Myocyte (in vitro differentiated cells): ENCODE measurements around the gene ZNF239. TPM values are rescaled to one million over a fixed set of nuclear protein-coding genes. Genes with fewer than 3 reads are reported as not detected.
"Not testable (repeated sequence)": the region's sequence is repeated elsewhere in the genome, so short reads cannot be mapped to it uniquely, and the experiment has no call there.

Source experiments
- DNase-seq: peaks from one replicate; pipeline ENCODE4 v3.0.0-alpha.2; 2012; ENCODE audit warnings: low read depth
- total RNA-seq: library from RNA; depleted of rRNA; stranded (reverse); fragments of >200 nt; gene quantifications from 2 replicates; pipeline ENCODE4 v1.2.3, GENCODE V29; 2014

ZNF239 gene
- total RNA-seq, 1 donor from 2014 or later, result 3.6 TPM

GRCh38 chr10:43584051-43584450 is 9.6 kb upstream of the ZNF239 start:
- DNase-seq, result no peak

DNA sequence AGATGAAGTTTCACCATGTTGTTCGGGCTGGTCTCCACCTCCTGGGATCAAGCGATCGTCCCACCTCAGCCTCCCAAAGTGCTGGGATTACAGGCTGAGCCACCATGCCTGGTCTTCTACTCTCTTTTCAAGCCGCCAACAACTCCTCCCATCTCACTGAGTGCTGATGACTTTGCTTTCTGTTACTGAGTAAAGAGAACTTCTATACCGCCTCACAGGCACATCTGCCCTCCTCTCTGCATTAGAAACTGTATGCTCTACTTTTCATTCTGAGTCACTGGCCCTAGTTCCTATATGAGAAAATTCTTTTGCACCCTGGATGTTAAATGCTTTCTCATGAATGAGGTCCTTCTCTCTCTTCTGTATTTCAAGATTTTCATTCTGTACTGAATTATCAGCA is 2.2 kb upstream of the ZNF239 start:
- DNase-seq, result no peak

DNA sequence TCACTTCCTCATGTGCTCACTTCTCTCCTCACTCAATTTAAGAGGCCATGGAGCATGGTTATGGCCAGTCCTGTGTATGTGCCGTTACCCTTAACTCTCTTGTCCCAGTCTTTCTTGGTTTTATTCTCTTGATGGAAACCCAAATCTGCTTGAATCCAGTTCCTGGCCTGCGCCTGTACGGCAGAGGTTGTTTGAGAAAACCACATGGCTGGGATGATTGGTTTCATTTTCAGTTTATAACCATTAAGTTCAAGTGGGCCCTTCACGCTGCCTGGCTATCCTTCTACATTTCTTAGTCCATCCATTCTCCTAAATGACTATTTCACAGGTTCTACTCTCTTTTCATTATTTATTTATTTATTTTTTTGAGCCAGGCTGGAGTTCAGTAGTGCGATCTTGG is 1.6 kb upstream of the ZNF239 start:
- no peak for DNase-seq

DNA sequence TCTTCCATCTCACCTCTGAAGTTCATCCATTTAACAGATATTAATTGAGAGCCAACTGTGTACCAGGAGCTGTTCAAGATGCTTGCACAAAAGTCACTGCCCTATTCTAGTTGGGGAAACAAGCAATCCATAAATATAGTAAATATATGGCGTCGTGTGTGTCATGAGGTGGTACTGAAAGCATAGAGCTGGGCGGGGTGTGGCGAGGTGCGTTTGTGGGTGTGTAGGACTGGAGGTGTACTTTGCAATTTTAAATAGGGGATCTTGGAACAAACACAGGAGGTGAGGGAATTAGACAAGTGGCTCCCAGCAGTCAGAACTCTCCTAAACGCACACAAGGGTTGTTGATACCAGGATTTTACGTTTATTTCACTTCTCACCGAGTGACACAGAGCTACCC is 490 bp upstream of the ZNF239 start:
- no peak for DNase-seq

GRCh38 chr10:43573250-43574000 is 991 bp downstream of the ZNF239 start:
- no peak for DNase-seq

- DNase-seq, result no peak
Observed at GRCh38 chr10:43570971-43571370, 3.4 kb downstream of the ZNF239 start.

- DNase-seq, result no peak
Observed at GRCh38 chr10:43569681-43570080, 4.7 kb downstream of the ZNF239 start.

DNA sequence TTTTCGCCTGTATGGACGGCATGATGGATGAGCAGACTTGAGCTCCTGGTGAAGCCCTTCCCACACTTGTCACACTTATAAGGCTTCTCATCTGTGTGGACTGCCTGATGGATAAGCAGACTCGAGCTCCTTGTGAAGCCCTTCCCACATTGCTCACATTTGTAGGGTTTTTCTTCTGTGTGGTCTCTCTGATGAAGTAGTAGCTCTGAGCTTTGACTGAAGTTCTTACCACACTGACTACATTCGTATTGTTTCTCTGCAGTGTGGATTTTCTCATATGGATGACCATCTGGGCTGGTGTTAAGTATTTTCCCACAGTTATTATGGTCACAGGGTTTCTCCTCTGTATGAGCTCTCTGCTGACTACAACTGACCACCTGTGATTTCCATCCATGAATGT is 17.2 kb downstream of the ZNF239 start:
- DNase-seq, result no peak

GRCh38 chr10:43543746-43544145 is 30.7 kb downstream of the ZNF239 start:
- not testable (repeated sequence) for DNase-seq

- DNase-seq, result no peak
Observed at GRCh38 chr10:43524434-43525247, 49.8 kb downstream of the ZNF239 start.

Other genes with a start within 250 kb of the ZNF239 start
- 1.8 and 6.1 TPM in 2 replicates for gene FXYD4, start 203.0 kb downstream of the ZNF239 start, total RNA-seq
- 143 and 200 TPM in 2 replicates for gene HNRNPF, start 165.4 kb downstream of the ZNF239 start, total RNA-seq
- 2.9 and 3.1 TPM in 2 replicates for gene ZNF487, start 137.5 kb downstream of the ZNF239 start, total RNA-seq
- gene ZNF485, start 31.8 kb upstream of the ZNF239 start, total RNA-seq, result 2.5 and 3.9 TPM in 2 replicates
- 28.6 and 35.2 TPM in 2 replicates for gene ZNF32, start 74.3 kb upstream of the ZNF239 start, total RNA-seq